GM06990 (cell line): ENCODE data around the gene TTC23.

ENCODE experiments used
- DNase-seq: peaks from one replicate; pipeline ENCODE4 v3.0.0-alpha.2; 2011; ENCODE audit not compliant: insufficient read length; ENCODE audit errors: extremely low read depth
- H3K27me3 ChIP-seq: replicated peaks from 2 replicates; pipeline ENCODE4 v1.6.0; 2011; ENCODE audit warnings: low read length; ENCODE audit not compliant: control insufficient read depth, insufficient read depth
- H3K36me3 ChIP-seq: 2 replicates; pipeline ENCODE4 v1.5.1; 2011; ENCODE audit warnings: low read length; ENCODE audit not compliant: control insufficient read depth, insufficient read depth
- H3K4me3 ChIP-seq: replicated peaks from 2 replicates; pipeline ENCODE4 v1.5.1; 2011; ENCODE audit warnings: low read depth, mild to moderate bottlenecking, control low read depth, low read length
- CTCF ChIP-seq: IDR thresholded peaks from 2 replicates; pipeline ENCODE4 v1.5.1; 2011; ENCODE audit warnings: low read length, control low read depth, mild to moderate bottlenecking, inconsistent platforms; ENCODE audit not compliant: insufficient read depth, poor library complexity, severe bottlenecking

Gene TTC23

GRCh38 chr15:99134317-99134821 is 115.0 kb downstream of the TTC23 start:
- no peaks in the 10 kb centered on the region; the same call in 1 of the 2 replicates for H3K27me3 ChIP-seq
- no peak for DNase-seq
- TF ChIP-seq CTCF: no peak
- no peak overlapping the region for H3K4me3 ChIP-seq
- H3K36me3 ChIP-seq: no peaks in the 10 kb centered on the region

DNA sequence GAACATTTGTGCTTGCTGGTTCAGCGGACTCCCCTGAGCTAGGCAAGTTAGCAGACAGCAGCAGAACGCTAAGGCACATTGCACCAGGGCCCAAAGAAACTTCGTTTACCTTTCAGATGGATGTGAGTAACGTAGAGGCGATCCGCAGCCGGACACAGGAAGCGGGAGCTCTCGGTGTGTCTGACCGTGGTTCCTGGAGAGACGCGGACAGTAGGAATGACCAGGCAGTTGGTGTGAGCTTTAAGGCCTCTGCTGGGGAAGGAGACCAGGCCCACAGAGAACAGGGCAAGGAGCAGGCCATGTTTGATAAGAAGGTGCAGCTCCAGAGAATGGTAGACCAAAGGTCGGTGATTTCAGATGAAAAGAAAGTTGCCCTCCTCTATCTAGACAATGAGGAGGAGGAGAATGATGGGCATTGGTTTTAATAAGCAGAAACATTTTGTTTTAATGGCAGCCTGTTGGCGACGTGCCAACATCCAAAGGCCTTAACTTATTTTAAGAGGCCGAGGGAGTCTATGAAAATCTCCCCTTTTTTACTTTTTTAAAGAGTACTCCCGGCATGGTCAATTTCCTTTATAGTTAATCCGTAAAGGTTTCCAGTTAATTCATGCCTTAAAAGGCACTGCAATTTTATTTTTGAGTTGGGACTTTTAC is 116.6 kb downstream of the TTC23 start:
- DNase-seq: no peak
- no peaks in the 10 kb centered on the region for H3K36me3 ChIP-seq
- TF ChIP-seq CTCF: no peak
- no peak overlapping the region for H3K4me3 ChIP-seq
- no peaks in the 10 kb centered on the region; the same call in 1 of the 2 replicates for H3K27me3 ChIP-seq

- Histone ChIP-seq H3K36me3 (no peaks in the 10 kb centered on the region), H3K4me3 (no peak overlapping the region), H3K27me3 (no peaks in the 10 kb centered on the region; the same call in 1 of the 2 replicates)
- TF ChIP-seq CTCF: no peak
- DNase-seq: no peak
Observed at GRCh38 chr15:99132122-99132521, 117.3 kb downstream of the TTC23 start.

- no peak for DNase-seq
- H3K27me3 ChIP-seq: no peaks in the 10 kb centered on the region; the same call in 1 of the 2 replicates
- H3K4me3 ChIP-seq: no peak overlapping the region
- TF ChIP-seq CTCF: no peak
- H3K36me3 ChIP-seq: no peaks in the 10 kb centered on the region
Observed at GRCh38 chr15:99131441-99132023, 117.8 kb downstream of the TTC23 start.

GRCh38 chr15:99130765-99131440 is 118.5 kb downstream of the TTC23 start:
- no peak for TF ChIP-seq CTCF
- H3K4me3 ChIP-seq: no peak overlapping the region
- H3K36me3 ChIP-seq: no peaks in the 10 kb centered on the region
- DNase-seq: no peak
- H3K27me3 ChIP-seq: no peaks in the 10 kb centered on the region; the same call in 1 of the 2 replicates
